SK-N-DZ (cell line): Measurements from ENCODE around the gene HKDC1. TPM values are rescaled to one million over a fixed set of nuclear protein-coding genes. Genes with fewer than 3 reads are reported as not detected.
"Not testable (repeated sequence)": the region's sequence is repeated elsewhere in the genome, so short reads cannot be mapped to it uniquely, and the experiment has no call there.

Source experiments
- DNase-seq: peaks from one replicate; pipeline ENCODE4 v3.0.0-alpha.2; 2015; ENCODE audit warnings: low spot score
- polyA plus RNA-seq, 2 experiments: library from polyadenylated mRNA; depleted of rRNA; stranded (reverse); fragments of >200 nt; gene quantifications; 2 replicates each; pipeline ENCODE4 v1.2.3, GENCODE V29; 2014

The HKDC1 gene, protein sequence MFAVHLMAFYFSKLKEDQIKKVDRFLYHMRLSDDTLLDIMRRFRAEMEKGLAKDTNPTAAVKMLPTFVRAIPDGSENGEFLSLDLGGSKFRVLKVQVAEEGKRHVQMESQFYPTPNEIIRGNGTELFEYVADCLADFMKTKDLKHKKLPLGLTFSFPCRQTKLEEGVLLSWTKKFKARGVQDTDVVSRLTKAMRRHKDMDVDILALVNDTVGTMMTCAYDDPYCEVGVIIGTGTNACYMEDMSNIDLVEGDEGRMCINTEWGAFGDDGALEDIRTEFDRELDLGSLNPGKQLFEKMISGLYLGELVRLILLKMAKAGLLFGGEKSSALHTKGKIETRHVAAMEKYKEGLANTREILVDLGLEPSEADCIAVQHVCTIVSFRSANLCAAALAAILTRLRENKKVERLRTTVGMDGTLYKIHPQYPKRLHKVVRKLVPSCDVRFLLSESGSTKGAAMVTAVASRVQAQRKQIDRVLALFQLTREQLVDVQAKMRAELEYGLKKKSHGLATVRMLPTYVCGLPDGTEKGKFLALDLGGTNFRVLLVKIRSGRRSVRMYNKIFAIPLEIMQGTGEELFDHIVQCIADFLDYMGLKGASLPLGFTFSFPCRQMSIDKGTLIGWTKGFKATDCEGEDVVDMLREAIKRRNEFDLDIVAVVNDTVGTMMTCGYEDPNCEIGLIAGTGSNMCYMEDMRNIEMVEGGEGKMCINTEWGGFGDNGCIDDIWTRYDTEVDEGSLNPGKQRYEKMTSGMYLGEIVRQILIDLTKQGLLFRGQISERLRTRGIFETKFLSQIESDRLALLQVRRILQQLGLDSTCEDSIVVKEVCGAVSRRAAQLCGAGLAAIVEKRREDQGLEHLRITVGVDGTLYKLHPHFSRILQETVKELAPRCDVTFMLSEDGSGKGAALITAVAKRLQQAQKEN
- 0.05 TPM in 1 of 2 replicates, not detected in the other for polyA plus RNA-seq (2014; cell fraction: cytosol; rRNA removed)
- polyA plus RNA-seq (2014; cell fraction: nucleus; rRNA removed): 0.52 TPM in 1 of 2 replicates, not detected in the other

DNA sequence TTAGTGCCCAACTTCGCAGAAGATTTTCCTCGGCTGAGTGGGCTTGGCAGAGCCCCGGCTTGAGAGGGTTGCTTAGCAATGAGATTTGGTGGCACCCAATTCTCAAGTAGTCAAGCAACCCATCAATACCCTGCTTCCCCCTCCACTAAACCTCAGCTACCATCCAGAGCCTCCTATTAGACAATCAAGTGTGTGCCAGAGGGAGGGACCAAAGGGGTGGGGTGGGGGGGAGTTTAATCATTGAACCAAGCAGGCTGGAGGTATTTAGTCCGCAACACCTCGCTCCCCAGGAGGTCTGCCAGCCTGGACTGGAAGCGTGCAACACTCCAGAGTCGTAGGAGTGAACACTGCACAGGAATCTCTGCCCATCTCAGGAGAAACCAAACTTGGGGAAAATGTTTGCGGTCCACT lies at the start of gene HKDC1:
HKDC1 (plus strand) TSS at position 292 of the 411 bp plus-strand sequence; CDS start at position 396, 104 bp downstream.
- DNase-seq: no peak

DNA sequence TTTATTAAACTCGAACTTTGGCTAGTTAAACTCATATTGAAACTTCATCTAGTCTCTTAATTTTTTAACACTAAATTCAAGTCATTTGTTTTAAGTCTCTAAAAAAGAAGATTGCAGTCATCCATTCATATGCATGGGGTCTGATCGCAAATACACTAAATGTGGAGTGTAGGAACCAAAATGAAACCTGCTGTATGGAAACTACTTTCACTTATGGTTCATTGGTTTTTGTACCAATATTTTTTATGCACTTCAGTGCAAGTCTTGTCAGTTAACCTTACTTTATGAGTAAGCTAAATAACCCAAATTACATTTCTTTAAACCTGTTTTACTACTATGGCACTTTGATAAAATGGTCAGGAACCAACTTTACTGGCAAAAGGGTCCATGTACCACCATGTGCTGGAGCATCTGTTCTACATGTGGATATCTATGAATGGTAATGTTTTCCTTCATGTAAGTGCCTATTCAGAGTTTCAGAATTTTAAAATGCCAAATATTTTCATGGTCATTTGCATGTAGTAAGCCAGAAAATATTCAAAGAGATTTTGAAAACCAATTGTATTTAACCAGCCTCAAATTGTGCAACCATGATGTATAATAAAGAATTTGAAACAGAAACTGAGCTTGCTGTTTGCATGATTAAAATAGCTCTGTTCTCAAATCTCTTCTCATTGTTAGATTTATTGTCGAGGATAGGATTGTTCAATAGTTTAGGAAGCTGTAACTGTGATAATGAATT lies 47.7 kb upstream of the HKDC1 start:
- no peak for DNase-seq

DNA sequence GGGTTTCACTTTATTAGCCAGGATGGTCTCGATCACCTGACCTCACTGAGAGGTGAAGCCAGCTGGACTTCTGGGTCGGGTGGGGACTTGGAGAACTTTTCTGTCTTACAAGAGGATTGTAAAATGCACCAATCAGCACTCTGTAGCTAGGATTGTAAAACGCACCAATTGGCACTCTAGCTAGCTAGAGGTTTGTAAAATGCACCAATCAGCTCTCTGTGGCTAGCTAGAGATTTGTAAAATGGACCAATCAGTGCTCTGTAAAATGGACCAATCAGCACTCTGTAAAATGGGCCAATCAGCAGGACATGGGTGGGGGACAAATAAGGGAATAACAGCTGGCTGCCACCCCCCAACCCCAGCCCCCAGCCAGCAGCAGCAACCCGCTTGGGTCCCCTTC lies 44.8 kb upstream of the HKDC1 start:
- not testable (repeated sequence) for DNase-seq

DNA sequence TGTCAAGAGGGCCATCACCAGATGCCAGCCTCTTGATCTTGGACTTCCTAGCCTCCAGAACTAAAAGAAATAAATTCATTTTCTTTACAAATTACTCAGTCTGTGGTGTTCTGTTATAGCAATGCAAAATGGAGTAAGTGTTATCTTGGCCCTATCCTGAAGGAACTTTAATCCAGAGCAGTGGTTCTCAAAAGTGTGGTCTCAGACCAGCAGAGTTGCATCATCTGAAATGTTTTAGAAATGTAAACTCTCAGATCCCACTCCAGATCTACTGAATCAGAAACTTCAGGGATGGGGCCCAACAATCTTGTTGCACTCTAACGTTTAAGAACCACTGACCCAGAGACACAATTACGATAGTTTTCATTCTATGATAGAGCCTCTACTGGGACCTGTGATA lies 43.3 kb upstream of the HKDC1 start:
- no peak for DNase-seq

DNA sequence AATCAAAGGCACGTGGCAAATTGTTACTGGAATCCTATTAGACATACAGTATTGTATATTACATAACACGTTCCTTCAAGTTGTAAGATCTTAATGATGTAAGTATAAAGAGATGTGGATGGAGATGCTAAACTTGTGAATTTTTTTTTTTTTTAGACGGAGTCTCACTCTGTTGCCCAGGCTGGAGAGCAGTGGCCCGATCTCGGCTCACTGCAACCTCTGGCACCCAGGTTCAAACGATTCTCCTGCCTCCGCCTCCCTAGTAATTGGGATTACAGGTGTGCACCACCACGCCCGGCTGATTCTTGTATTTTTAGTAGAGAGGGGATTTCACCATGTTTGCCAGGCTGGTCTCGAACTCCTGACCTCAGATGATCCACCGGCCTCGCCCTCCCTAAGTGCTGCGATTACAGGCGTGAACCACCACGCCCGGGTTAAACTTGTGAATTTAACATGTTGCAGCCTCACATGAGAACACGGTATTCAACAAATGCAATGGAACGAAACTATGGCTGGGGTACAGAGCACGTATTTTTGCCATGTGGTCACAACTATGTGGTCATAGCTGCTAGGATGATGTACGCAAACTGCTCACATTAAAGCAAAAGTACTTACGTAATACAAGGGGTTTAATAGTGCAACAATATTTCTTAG lies 40.9 kb upstream of the HKDC1 start:
- no peak for DNase-seq

DNA sequence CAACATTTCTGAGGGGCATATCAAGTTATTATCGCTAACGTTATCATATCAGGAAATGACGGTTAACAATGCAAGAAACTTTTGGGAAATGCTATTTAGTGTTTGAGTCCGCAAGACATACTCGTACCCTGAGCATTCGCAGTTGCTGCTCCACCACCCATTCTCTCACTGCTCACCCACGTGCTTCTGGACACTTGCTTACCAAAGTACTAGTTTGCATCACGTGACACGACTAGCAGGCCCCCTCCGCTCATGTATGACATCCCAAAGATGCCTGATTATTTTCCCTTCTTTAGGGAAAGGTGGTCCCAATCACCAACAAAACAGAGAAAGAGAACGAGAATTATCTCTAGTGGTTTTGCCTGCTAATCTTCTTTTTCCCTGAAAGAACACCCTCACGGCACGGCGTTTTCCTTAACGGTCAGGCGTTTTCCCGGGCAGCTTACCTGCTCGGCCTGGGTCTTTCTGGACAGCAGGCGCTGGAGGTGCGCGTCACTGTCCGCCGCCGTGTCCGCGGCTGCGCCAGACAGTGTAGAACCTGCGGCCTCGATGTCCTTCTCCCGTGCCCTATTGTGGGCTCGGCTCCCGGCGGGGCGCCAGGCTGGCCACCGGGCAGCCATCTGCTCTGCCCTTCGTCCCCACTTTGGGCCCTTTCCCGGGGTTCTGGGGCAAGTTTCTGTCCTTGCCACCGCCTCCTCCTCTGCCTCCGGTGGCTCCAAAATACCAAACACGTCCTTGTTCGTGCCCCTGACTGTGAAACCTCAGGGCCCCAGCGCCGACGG lies 40.2 kb upstream of the HKDC1 start, which contains the start of gene SUPV3L1:
SUPV3L1 (plus strand) TSS at position 492 of the 782 bp plus-strand sequence; CDS start at position 550, 58 bp downstream.
- peak; percentile 99 for DNase-seq

DNA sequence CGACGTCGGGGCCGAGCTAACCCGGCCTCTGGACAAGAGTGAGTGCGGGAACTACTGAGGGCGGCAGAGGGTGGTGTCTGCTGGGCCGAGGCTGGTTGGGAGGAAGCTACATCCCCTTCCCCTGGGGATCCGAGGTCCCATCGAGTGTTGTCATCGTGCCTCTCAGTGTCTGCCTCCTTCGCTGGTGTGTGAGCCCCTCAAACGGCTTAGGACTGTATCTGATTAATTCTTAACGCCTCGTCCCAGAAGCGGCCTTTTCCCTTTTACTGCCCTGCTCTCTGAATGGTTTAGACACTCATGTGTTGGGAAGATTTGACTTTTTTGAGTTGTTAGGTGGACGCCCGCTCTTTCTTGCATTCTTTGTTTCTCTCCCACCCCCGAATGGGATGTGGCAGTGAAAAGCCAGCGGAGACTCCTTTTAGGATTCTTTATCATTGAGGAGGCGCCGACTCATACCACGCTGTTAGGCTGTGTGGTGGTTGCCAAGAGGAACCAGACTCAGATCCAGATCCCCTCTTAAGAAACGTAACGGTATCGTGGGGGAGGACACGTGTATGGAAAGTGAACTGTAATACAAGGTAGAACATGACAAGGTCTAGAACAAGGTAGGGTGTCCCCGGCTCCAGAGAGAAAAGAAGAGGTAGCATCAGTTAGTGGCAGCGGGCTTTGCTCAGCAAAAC lies 39.5 kb upstream of the HKDC1 start:
- DNase-seq: no peak

DNA sequence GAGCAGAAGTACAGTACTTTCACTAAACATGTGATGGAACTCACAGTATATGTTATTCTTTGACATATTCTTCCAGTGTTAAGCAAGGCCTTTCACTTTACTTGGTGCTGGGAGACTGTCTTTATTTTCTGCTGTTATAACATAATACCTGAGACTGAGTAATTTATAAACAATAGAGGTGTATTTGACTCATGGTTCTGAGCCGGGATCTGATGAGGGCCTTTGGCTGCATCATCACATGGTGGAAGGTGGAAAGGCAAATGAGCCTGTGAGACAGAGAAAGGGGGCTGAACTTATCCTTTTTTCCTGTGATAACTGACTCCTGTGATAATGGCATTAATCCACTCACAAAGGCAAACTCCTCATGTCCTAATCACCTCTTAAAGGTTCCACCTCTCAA lies 38.7 kb upstream of the HKDC1 start:
- no peak for DNase-seq

DNA sequence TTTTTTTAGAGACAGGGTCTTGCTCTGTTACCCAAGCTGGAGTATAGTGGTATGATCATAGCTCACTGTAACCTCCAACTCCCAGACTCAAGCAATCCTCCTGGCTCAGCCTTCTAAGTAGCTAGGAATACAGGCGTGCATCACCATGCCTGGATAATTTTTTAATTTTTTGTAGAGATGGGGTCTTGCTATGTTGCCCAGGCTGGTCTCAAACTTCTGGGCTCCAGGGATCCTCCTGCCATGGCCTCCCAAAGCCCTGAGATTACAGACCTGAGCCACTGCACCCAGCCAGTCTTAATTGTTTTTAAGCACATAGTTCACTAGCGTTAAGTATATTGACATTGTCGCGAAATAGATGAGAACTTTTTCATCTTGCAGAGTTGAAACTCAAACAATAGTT lies 38.1 kb upstream of the HKDC1 start:
- DNase-seq: no peak

DNA sequence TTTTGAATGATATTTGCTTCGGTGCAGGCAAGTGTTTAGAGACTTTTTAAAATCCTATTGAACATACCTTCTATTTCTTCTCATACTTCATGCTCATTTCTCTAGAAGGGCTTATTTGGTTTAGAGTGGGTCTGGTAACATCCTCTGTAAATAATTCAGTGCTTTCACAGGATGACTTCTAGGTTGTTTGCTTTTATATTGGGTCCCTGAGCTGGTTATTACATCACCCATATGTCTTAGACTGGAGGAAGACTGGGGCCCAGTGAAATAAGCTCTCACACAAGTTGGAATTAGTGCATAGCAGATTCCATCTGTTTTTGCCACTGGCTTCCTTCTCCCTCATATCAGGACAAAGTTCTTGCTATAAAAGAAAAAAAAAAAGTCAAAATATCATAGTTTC lies 33.6 kb upstream of the HKDC1 start:
- DNase-seq: no peak

DNA sequence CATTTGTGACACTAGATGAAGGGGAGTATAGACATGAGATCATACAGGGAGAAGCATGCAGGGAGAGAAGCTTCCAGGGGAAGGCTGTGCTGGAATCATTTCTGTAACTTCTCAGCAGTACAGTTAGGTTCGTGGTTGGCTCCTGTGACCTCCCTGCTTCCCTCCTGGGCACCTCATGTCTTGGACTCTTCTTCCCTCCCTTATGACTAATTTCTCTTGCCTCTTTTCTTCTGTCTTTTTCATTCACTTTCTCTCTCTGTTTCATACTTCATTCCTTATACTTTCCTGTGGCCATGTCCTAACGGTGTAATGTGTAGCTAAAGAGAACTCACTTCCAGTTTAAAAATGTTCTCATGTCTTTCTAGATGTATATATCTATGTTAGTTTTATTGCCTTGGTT lies 19.1 kb upstream of the HKDC1 start:
- no peak for DNase-seq

DNA sequence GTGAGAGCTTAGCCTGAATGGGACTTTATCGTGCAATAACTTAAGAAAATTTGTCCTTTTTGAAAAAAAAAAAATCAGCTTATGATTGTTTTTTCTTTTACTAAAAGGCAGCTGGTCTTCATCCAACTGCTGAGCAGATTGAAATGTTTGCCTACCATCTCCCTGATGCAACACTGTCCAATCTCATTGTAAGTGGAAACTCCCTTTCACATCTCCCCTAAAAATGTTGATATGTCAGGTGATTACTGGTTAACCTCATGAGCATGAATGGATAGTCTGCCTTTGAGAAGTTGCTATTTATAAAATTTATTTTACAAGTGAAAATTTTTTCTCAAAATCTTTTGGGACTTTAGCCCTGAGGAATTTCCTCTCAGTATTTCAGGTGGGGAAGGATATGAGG lies 17.8 kb upstream of the HKDC1 start:
- DNase-seq: no peak

DNA sequence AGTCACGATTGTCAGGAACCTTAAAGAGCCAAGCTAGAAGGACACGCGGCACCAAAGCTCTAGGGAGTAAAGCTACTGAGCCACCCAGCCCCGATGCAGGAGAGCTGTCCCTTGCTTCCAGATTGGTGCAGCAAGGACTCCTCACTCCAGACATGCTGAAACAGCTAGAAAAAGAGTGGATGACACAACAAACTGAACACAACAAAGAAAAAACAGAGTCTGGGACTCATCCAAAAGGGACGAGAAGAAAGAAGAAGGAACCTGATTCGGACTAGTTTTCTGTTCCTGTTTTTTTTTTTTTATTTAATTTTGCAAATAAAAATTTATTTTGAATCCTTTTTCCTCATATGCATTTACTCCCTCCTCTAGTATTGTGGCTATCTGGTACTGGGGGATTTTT lies 11.4 kb upstream of the HKDC1 start:
- DNase-seq: no peak

DNA sequence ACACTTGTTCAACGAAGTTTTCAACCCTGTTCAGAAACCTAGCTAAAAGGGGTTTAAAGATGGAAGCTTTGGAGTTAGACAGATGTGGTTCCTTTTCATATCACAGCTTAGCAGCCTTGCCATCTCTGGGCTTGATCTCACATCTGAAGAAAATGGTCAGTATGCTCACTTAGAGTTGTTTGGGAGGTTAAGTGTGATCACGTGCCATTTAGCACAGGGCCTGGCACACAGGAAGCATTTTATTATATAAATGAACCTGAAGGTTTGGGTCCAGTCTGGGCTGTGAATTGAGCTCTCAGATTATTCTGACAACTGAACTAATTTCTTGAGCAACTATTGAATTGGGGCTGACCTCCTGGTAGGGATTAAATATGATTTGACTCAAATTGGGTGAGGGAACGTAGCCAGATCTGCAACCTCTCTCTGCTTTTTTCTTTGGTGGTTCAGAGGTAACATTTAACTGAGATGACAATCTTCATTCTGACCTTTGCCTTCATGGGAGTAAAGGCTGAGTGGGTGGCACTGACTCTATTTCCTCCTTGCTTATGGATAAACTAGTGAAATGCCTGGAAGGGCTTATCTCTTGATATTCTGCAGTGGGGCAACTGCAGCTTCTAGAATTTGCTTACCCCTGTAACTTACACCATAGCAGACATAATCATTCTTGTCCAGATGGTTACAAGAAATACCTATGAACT lies 10.2 kb upstream of the HKDC1 start:
- DNase-seq: no peak

DNA sequence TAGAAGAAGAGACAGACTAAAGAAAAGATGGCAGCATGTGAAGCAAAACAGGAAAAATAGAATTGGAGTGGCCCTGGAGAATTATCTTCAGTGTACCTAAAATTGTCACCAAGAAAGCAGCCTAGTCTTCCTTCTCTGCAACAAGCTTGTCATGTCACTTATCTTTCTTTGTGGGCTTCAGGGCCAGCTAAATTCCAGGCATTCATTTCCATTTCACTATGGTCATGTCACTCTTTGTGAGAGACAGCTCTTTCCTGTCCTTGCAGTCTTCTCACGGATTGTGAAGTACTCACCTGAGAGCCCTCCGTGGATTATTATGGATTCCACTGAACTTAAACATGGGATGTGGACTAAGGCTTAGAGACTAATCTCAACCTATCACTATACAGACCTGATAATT lies 9.0 kb upstream of the HKDC1 start:
- DNase-seq: no peak

DNA sequence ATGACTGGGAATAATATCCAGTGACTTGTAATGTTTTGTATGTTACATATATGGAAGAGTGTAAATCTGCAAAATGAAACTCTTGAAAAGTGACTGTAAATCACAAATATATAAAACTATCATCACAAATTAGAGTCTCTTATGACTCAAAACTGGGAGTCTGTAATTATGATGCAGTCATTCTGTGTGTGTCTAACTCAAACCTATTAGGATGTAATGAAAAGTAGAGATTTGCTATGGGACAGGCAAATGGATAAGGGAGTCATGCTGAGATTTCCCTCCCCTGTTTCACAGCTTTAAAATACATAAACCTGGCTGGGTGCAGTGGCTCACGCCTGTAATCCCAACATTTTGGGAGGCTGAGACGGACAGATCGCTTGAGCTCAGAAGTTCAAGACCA lies 8.6 kb upstream of the HKDC1 start:
- no peak for DNase-seq

DNA sequence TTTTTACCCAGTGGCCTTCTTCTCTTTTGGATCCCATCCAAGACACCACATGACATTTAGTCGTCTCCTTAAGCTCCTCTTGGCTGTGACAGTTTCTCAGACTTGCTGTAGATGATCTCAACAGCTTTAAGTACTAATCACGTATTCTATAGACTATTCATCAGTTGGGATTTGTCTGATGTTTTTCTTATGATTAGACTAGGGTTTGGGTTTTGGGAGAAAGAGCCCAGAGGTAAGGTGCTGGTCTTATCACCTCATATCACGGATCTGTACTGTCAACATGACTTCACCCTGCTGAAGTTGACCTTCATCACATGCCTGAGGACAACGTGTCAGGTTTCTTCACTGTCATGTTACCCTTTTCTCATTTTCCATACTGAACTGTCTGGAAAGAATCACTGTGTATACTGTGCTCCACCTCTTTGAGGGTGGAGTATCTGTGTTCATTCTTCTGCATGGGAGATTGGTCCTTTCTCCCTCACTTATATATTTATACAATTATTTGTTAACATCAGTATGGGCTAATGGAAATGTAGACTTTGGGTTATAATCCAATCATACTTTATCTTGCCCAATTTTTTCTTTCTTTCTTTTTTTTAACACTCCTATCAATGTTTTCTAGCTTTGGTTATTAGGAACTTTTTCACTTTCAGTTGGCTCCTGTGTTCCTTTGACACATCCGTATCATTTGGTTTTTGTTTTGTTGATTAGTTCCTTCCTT lies 6.4 kb upstream of the HKDC1 start:
- no peak for DNase-seq

DNA sequence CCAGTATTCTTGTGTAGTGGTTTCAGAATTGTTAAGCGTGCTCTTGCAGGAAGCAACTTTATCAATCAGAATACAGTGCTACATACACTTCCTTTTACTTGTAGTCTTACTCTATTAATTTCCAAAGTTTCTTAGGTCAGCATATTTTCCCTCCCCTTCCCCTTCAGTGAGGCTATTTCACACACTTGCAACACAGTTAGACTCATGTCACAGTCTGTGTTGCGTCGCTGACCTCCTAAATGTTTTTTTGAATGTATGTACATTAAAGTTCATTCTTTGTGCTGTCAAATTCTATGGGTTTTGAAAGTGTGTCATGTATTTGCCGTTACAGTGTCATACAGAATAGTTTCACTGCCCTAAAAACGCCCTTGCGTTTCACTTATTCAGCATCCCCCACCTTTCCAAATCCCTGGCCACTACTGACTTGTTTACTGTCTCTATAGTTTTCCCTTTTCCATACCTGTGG lies 5.4 kb upstream of the HKDC1 start:
- DNase-seq: no peak
